NB4 (cell line): ENCODE measurements around the gene DNAH1.

Experiments used
- CTCF ChIP-seq: IDR thresholded peaks from one replicate; pipeline ENCODE4 v1.5.1; 2012; ENCODE audit warnings: low read depth, low read length
- MAX ChIP-seq: IDR thresholded peaks from 2 replicates; pipeline ENCODE4 v1.6.1; 2011; ENCODE audit warnings: low read depth, low read length
- MYC ChIP-seq: IDR thresholded peaks from 2 replicates; pipeline ENCODE4 v1.6.1; 2011; ENCODE audit warnings: low read depth, low read length

- no peak for TF ChIP-seq MAX
- TF ChIP-seq CTCF = no peak
- no peak for TF ChIP-seq MYC
Observed at GRCh38 chr3:52420388-52420787, 104.3 kb downstream of the DNAH1 start.
